Hematopoietic multipotent progenitor cell (in vitro differentiated cells): ENCODE measurements around the gene ASTL. TPM values are rescaled to one million over a fixed set of nuclear protein-coding genes. Genes with fewer than 3 reads are reported as not detected.

Experiments
- DNase-seq, 3 donors: peaks; one replicate each; pipeline ENCODE4 v3.0.0-alpha.2; 2011 to 2015; ENCODE audit warnings: low read depth in 2 of 3, low spot score in 2 of 3
- total RNA-seq: library from RNA; depleted of rRNA; stranded (reverse); fragments of >200 nt; gene quantifications from one replicate; pipeline ENCODE4 v1.2.3, GENCODE V29; 2012

Gene ASTL
- total RNA-seq, 1 donor = 1.1 TPM

DNA sequence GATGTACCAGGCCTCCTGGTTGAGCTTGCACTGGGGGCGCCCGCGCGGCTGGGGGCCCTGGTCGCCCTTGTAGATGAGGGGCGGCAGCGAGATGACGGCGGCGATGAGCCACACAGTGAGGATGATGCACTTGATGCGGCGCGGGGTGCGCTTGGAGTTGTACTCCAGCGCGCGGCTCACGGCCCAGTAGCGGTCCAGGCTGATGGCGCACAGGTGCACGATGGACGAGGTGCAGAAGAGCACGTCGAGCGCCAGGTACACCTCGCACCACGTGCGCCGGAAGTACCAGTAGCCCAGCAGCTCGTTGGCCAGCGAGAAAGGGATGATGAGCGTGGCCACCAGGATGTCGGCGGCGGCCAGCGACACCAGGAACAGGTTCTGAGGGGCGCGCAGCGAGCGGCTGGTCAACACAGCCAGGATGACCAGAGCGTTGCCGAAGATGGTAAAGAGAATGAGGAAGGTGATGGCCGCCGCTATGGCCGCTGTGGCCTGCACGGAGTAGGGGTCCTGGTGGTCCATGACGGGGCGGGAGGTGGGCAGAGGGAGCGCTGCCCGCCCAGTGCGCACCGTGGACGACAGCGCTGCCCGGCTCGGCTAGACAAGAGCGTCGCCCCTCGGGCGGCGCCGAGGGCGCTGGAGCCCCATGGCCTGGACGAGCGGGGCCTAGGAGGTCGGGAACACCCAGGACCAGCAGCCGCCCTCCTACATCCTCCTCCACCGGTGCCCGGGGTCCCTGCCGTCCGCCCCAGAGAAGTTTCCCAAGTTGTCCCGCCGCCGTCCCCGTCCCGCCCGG lies 22.5 kb downstream of the ASTL start:
- DNase-seq = no peak

DNA sequence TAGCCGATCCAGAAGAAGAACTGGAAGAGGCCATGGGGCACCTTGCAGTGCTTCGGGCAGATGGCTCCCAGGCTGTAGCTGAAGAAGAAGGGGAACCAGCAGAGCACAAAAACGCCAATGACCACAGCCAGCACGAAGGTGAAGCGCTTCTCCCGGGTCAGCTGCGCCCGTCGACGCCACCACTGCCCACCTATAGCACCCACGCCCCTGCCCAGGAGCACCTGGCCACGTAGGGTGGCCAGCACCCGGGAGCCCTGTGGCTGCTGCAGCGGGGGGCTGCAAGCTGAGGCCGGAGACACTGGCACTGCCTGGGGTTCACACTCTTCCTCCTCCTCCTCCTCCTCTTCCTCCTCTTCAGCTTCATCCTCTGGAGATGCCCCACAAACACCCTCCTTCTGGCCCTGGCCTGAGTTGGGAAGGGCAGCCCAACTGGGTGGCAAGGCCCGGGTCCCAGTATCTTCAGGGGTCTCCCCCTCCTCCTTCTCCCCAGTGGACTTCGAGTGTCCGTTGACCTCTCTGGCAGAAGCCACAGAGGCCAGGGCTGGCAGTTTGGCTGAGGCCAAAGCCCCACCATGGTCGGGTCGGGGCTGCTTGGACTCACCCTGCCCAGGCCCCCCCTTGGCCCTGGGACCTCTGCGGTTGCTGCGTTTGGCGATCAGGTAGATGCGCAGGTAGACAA lies 23.3 kb downstream of the ASTL start:
- no peak for DNase-seq

DNA sequence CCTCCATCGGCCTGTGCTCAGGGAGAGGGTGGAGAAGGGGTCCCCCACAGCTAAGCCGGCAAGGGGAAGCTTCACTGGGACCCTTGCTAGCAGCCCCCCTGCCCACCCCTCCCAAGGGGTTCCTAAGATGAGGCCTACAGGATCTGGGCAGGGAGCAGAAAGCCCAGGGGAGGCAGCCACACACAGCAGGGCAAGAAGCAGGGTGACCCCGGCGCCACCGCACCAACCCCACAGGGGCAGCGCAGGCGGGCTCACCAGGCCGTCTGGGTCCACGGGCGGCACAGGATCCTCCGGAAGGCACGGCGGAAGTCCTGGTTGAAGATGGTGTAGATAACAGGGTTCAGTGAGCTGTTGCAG lies 23.8 kb downstream of the ASTL start:
- no peak for DNase-seq

DNA sequence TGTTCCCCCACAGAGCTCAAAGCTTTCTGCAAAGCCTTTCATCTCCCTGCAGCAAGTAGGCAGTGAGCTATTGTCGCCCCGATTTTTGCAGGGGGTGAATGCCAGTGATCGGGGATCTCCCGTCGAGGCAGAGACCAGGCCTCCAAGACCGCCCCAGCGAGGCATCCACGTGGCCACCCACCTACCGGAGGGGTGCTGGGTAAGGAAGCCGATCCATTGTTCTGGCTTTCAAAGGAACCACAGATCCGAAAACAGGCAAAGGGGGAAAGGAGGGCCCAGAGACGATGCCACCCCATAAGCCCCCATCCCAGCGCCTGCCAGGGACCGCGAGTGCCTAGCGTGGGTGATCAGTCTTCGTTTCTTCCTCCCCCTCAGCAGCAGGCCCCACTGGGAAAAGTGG lies 24.4 kb downstream of the ASTL start:
- DNase-seq = no peak

DNA sequence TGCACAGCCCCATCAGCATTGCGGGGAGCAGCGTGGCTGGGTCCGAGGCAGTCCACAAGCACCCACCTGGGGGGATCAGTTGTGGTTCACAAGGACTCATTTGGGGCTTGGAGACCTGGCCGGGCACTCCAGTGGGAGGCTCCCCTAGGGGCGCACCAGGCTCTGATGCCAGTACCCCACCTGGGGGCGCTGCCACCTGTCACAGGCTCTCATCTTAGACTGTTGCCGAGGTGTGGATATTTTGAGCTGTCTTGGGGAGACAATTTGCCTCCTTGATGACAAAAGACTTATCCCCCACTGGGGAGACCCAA lies 25.0 kb downstream of the ASTL start:
- DNase-seq = no peak

DNA sequence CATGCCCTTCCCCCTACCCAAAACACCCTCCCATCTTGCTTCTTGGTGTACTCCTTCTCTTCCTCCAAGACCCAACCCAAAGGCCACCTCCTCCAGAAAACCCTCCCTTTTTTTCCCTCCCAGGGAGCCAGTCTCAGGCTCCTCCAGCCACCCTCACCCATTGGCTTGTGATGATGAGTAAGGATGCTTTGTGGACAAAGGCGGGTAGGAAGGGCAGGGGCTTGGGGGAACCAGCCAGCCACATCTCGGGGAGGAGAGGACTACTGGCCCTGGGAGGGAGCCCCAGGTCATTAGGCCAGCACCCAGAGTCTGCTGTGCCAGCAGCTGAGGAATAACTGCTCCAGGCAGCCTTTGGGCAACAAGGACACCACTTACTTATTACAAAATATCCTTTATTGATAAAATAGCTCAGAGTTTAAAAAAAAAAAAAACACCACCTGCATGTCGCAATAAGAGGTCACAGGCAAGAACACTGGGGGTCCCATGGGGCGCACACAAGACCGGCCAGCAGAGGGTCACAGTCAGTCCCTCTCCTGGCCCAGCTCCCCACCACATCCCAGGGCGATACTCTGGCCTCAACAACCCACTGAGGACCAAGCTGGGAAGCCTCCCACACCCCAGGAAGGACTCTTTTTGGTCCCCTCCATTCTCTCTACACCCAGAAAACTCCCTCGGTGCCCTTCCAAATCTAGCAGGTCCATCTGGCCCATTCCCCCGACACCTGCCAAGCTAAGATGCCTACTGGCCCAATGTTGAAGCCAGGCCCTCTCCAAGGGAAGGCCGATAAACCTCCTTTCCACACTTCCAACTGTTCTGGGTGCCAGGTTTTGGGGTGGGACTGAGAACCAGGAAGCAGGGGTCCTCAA lies 25.6 kb downstream of the ASTL start:
- no peak for DNase-seq

DNA sequence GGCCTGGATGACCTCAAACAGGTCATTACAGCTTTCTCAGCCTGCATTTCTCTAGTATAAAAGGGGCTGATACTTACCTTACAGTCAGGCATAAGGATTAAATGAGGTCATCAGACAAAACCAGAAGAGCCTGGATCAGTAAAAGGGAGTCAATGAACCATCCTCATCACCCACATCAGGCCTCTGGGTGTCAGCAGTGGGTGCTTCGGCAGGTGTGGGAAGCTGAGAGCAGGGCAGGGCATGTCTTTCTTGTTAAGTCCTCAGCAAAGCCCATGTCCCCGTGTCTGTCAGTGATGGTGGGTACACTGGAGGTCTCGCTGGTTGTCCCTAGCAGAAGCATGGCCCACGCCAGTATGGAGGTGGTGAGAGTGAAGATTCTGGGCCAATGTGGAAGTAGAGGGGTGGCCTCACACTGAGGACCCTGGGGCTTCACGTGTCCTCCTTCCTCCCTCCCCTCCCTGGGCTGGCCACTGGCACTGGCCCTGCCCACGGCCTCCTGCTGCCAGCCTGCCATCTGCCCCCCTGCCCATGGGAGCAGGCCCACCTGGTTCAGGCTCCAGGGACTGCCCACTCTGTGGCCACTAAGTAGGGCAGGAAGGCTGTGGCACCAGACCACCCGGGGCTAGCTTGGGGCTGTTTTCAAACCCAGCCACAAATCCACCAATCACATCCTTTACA lies 26.3 kb downstream of the ASTL start:
- no peak for DNase-seq

DNA sequence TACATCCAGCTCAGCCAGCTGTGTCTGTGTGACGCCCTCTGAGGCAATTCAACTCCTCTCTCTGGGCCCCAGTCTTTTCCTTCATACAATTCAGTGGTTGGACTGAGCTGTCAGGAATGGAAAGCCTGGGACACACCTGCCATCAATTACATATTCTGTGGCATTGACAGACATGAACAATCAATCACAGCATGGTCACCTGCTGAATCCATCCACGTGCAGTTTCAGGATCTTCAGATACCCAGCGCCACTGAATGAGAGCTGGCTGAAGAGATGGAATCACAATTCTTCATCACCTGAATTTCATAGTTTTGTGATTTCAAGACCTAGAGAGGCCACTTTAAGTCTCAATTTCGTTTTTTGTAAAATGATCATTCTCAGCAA lies 27.1 kb downstream of the ASTL start:
- no peak for DNase-seq

DNA sequence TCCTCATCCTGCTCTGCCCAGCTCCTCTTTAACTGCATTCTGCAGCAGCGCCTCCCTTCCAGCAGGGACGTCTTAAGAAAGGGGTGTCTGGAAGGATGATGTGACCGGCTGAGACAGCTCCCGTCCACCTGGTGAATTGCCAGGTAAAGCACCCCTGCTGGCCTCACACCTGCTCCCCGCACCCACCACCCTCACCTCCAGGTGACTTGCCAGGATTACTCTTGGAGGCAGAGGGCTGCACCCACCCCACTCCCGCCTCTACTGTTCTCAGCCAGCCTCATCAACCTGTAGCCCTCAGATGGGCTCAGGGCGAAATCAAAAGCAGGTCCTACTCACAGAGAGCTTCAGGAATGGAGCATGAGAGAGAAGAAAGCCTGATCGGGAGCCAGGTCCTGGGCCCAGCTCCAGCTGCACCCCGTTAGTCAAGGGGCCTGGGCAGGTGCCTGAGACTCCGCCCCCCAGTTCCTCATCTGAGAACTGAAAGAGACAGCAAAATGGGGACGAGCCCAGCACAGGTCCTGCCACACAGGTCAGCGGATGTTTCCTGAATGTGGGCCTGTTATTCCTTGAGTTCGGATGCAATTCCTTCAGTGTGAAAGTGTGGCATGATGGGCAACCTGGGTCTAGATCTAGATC lies 27.6 kb downstream of the ASTL start:
- no peak for DNase-seq

DNA sequence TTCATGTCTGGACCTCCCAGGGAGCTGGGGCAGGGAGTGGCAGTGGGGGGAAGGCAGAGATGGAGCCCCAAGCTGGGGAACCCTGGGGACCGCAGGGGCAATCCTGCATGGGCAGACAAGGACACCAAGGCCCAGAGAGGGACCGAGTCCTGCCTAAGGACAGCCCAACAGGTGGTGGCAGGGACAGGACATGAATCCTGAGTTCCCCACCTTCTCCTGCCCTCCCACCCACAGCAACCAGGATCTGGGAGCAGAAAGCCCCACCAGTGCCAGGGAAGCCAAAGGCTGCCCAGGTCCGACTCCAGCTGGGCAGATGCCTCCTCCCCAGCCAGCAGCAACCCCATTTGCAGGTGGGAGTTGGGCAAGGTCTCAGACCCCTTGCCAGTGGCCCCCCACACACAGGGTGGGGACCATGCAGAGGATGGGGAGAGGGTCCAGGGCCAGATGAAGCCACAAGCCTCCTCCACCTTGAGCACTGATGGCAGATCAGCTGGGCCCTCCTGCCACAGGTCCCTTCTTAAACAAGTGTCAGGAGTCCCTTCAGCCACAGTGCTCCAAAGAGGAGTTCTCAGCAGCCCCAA lies 28.3 kb downstream of the ASTL start:
- no peak for DNase-seq

DNA sequence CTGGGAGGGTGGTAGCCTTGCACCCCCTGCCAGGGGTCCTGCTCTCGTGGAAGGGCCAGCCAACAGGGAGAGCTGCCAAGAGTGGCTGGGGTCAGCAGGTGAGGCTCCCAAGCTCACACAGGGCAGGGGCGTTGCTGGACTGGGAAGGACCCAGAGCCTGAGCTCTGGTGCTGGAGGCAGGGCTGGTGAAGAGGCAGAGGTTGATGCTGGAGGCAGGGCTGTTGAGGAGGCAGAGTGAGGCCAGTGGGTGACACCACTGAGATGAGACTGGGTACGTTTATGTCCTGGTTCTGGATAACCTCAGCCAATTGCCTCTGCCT lies 29.0 kb downstream of the ASTL start:
- DNase-seq = no peak

DNA sequence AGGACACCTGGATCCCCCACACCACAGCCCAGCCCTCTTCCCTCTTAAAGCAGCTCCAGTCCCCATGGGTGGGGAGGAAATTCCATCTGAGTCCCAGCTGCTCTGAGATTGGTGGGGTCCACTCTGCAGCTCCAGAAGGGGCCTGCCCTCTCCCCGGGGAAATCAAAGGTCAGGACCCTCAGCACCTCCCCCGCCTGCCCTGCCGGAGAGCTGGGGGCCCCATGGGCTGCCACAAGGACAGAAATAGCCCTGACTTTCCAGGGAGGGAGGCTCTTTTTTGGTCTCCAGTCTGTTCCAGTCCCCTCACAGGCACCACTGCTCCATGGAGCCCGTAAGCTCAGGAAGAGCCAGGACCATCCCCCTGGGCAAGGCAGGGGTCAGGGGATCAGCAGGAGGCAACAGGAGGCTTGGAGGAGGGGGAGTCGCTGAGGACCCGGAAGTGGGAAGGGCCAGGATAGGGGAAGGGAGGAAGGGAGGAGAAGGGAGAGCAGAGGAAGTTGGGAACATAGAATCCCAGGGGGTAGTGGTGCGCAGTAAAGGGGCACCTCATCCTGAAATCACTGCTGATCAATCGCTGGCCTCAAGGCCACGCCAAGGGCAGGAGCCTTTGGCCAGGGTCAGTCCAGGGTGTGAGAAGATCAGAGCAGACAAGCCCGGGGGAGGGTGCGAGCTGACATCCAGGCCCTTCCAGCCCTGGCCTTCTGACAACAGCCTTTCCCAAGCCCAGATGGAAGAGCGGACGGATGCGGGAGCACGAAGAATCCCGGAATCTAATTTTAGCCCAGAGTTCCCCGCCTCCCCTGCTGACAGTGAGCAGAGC lies 29.6 kb downstream of the ASTL start:
- no peak for DNase-seq

DNA sequence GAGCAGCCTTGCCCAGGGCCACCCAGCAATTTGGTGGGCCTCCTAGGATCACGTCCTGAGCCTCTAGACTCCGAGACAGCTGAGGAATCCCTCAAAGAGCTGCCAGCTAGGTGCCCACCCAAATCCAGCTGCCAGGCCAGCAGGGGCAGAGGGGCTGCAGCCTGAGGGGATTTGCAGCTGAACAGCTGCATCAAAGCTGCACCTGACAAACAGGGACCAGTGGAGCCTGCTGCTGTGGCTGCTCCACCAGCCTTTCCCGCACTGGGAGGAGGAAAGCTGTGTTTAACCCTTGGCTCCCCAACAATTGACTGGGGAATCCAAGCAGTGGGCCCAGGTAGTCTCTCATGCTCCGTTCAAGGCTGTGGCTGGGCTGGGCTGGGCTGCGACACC lies 30.2 kb downstream of the ASTL start:
- no peak for DNase-seq

DNA sequence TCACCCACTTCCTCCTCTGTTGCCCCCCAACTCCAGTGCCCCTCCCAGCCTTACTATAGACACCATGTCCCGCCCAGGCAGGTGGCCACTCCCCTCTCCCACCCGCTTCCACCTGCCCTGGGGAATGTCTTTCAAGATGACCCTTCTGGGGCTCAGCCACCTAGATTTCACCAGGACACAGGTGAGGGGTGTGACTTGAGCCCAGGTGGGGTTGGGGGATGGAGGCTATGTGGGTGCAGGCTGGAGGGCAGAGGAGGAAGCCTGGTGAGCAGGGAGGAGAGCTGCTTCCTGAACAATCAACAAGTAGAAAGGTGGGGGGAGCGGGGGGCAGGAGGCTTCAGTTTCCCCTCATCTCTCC lies 30.6 kb downstream of the ASTL start:
- DNase-seq = no peak

DNA sequence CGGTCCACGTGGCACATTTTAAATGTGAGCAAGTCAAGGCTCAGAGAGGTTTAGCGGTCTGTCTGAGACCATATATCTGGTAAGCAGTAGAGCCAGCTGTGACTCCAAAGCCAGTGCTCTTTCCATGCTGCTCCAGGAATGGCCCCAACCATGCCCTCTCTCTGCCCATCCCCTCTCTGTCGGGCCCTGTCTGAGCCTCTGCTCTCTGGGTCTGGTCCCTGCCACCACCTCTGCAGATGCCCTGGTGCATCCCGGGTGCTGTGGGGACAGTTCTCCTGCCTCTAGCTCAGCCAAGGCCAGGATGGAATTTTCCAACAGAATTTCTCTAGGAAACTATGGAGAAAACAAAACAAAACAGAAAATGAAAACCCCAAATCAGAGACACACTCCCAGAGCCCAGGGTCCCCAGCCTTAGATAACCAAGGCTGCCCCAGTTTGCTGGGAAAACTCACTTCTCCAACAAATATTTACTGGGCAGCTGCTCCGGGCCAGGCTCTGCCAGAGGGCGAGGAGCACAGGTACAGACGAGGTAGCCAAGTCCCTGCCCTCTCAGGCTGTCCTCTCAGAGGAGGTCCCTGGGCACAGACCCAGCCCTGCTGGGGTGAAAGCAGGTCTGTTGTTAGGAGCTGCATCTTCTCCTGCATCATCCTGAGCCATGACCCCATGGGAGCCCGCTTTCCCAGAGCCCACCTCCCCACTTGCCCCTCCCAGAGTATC lies 31.2 kb downstream of the ASTL start:
- DNase-seq = no peak

DNA sequence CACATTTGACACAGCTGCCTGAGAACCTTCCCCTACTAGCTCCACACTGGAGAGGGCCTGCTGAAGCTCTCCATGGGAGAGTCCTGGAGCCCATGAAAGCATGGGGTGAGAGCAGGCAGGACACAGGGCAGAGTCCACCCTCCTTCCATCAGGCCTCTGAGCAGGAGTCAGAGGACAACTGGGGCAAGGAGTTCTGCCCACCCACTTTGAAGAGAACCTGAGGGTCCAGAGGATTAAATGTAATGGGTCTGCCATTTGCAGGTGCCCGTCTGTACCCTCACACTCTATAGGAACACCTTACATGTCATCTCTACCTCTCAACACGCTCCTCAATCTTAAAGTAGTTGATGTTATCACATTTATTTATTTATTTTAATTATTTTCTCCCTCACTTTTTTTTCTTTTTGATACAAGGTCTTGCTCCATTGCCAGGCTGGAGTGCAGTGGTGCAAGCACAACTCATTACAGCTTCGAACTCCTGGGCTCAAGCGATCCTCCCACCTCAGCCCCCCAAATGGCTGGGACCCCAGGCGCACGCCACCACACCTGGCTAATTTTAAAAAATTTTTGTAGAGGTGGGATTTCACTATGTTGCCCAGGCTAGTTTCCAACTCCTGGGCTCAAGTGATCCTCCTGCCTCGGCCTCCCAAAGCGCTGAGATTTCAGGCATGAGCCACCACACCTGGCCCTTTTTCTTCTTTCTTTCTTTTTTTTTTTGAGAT lies 32.1 kb downstream of the ASTL start:
- DNase-seq = no peak

DNA sequence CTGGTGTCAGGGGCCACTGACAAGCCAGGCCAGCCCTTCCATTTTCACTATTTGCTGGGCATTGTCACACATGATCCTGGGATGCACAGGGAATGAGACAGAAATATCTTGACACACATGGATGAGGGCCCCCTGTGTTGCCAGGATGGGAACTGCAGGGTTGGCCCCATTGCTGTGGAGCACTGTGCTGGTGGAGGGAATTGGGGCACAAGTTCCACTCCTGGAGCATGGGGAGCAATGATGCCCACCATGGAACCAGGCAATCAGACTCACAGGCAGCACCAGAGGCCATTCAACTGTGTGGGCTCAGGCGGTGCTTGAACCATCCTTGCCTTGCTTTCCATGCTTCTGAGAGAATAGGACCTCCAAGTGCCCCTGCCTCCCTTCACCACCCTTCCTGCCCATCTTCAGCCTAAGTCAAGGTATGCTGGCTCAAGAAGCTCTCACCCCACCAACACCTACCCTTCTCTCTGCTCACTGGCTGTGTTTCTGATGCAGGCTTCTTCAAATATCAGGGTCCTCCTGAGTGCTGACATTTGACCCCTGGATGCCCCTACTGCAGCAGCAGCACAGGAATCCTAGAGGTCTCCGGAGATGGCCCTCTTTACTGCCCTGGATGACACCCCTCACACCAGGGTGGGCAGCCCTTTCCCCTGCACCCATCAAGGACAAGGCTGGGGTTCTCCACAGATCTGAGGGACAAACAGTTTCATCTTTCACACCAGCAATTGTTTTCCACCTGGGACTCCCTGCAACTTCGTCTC lies 33.0 kb downstream of the ASTL start:
- no peak for DNase-seq

DNA sequence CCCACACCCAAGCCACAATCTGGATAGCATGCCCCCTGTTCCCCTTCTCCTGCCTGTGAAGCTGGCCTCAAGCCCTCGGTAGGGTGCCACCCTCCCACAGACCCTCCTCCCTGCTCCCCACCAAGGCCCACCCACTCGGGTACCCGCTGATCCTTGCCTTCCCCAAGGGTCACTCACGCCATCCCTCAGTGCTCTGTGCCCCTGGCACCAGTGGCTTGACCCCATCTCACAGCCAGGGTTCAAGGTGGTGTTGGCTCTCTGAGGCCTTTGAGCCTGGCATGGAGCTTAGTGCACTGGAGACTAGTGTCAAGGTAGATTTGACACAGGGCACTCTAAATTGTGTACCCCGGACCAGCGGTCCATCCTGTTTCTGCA lies 33.8 kb downstream of the ASTL start:
- no peak for DNase-seq
